ENCODE results near the gene BSX.

The BSX gene

DNA sequence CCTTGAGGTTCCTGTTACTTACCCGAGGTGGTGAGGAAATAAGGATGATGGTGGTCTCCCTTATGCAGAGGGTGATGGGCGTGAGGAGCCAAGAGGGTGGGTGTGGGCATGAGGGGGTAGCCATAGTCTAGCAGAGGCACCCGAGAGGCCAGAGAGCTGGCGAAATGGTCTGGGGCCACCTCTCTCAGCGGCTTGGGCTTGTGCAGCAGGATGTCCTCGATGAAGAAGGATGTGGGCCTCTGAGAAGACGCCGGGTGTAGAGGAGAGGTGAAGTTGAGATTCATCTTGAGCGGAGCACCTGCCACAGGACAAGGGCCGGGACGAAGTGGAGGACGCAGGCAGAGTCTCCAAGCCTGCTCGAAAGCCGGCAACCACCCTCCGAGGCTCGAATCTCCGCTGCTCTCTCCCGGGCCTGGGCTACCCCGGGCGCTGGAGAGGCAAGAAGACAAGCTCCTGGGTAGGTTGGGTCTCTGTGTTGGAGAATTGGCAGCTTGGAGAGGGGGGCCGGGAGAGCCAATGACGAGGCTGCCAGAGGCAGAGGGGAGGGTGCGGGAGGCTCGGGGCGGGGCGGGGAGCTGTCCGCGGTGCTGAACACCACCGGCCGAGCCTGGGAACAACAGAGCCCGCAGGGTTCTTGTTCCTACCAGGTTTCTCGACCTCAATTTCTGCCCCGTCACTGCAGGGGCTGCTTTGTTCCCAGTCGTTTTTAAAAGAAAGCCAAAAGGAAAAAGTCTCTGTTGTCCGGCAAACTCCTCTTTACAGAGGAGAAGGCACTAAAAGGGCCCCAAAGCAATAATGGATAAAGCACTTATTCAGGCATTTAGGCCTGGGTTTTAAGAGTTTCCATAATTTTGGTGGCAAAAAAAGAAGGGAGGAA, at the start of gene BSX:
Gene BSX, minus strand, starts transcription at position 447 of the 877 bp plus-strand sequence. Its CDS starts 163 bp downstream, at position 284.
- peak; percentile 23 to 57 for DNase-seq (ENCODE audit: low read depth in 2 of 2)

DNA sequence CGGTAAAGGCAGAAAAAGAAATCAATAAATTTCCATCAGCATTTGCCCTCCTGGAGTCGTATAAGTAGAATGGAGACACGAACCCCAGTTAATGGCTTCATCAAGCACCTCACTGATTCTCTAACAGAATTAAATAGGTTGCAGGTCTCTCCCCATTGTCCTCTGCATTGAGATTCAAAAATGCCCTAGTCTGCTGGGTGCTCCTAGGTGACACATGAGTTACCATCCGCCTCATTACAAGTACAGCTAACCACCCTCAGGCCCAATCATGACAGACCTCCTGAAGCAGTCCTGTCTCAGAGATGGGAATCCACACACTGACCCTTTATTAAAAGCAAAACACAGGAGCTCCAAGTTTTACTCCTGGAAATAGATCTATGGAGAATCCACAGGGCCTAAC, 48.9 kb upstream of the BSX start:
- no peak for DNase-seq (ENCODE audit: low read depth in 2 of 2)

DNA sequence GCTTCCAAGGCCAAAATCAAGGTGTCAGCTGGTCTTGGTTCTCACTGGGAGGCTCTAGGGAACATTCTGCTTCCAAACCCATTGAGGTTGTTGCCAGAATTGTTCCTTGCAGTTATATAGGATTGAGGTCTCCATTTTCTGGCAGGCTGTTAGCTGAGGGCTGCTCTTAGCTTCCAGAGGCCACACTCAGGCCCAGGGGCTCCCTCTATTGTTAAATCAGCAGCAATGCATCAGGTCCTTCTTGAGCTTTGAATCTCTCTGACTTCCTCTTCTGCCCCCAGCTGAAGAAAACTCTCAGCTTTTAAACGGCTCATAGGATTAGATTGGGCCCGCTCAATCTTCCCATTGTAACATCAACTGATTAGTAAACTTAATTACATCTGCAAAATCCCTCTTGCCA, 39.3 kb upstream of the BSX start:
- peak in 1 of 2 donors; percentile 12 for DNase-seq (ENCODE audit: low read depth in 2 of 2)

DNA sequence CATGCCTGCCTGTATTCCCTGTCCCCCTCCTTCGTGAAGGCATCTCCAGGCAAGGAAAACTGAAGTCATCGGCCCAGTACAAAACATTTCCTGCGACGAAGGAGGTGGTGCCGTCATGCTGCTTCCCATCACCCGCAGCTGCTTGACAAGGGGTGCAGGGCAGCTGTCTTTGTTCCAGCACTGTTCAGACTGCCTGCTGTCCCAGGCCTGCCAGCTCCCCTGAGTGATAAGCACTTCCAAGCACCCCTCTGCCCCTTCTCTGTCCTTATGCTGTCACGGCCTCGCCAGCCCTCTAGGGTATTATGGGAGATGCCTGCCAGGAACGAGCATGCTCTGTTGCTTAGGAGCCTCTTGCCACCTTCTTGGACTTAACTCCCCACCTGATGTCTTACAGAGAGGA, 37.1 kb upstream of the BSX start:
- DNase-seq (ENCODE audit: low read depth in 2 of 2): no peak

DNA sequence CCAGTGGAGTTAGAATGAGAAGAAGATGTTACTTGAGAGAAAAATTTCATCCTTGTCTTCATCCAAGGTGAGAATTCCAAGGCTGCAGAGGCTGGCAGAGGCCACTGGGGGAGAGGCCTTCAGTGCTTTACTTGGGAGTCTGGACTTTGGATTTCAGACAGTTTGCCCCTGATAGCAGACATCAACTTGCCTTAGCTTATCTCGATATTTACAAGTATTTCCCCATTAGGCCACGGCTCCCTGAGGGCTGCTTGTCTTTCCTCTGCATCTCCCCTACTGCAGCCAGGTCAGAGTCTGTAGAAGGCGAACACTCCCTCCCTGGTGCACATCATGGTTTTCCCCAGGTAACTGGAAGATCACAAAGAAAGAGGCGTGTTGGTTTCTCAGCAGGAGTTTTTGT, 29.9 kb upstream of the BSX start:
- no peak for DNase-seq (ENCODE audit: low read depth in 2 of 2)

DNA sequence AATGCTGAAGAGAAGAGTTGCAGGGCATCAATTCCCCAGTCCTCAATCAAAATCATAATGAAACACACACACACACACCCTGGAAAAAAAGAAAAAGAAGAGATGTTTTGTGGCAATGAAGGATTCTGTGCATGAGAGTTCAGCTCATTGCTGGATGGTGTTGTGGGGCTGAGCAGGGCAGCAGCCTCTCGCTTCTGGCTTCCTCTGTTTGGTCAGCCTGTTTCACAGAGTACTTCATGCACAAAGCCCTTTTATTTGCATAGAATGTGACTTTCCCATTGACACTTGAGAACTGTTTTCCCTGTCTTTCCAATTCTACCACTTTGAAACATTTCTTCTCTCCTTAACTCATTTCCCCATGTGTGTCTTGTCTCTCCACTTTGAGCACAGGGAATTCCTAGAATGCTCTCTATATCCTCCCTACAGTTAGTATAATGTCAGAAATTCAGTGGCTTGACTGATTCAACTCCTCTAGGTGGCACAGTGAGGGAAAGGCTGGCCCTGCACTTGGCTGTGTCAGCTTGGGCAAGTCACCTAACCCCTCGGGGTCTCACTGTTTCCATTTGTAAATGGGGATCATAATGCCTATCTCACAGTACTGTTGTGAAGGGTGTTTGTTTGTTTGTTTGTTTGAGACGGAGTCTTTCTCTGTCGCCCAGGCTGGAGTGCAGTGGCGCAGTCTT, 25.4 kb upstream of the BSX start:
- DNase-seq (ENCODE audit: low read depth in 2 of 2): no peak

DNA sequence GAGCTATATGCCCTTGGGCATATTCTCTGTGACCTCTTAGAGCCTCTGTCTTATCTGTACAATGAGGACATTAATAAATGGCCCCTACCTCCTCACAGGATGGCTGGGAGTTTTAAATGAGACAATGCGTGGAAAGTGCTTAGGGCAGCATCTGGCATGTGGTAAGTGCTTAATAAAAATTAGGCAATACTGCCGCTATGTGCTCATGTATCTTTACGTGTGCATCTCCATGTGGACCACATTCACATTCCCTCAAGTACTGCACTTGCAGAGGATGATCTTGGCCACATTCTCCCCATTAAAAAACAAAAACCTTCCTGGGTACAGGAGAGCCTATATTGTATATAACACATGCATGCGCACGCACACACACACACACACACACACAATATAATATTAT, 19.1 kb upstream of the BSX start:
- no peak for DNase-seq (ENCODE audit: low read depth in 2 of 2)

DNA sequence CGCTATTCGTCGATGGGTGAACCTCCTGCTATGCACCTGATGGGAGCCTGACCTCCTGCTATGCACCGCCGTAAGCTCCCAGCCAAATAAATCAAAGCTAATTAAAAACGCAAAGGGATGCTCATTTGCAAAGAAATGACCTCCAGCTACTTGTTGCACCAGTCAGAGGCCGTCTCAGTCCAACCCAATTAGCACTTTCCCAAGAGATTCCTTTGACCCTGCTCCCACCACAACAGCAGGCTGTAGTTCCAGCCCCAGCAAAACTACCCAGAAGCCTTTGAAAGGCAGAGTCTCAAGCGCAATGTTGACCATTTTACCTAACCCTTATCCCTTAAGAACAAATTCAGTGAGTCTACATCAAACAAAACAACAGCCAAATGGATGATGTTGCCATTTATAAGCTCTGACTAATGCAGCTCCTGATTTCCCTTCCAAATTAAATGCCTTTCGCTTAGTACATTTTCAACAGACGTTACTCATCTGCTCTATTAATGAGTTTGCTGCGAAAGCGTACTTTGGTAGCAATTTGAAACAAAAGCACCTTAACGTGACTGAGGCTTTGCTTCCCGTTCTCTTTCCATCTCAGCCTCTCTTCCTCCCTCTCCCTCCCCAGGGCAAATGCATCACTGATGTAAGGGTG, 17.2 kb upstream of the BSX start:
- no peak for DNase-seq (ENCODE audit: low read depth in 2 of 2)

DNA sequence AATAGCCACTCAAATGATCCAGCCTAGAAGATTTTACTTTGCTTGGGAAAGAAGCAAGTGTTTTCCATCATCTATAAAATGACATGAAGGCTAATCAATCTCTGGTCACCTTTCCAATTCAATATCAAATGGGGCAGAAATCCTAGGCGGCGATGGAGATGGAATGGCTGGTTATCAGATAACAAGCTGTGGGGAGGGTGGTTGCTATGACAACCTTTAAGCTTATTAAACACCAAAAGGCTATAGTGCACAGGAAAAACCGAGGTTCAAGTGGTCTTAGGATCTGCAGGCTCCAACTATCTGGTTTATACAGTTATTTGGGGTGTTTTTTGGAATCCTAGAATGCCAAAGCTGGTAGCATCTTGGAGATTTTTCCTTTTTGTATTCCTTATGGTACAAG, 13.9 kb upstream of the BSX start:
- DNase-seq (ENCODE audit: low read depth in 2 of 2): no peak

DNA sequence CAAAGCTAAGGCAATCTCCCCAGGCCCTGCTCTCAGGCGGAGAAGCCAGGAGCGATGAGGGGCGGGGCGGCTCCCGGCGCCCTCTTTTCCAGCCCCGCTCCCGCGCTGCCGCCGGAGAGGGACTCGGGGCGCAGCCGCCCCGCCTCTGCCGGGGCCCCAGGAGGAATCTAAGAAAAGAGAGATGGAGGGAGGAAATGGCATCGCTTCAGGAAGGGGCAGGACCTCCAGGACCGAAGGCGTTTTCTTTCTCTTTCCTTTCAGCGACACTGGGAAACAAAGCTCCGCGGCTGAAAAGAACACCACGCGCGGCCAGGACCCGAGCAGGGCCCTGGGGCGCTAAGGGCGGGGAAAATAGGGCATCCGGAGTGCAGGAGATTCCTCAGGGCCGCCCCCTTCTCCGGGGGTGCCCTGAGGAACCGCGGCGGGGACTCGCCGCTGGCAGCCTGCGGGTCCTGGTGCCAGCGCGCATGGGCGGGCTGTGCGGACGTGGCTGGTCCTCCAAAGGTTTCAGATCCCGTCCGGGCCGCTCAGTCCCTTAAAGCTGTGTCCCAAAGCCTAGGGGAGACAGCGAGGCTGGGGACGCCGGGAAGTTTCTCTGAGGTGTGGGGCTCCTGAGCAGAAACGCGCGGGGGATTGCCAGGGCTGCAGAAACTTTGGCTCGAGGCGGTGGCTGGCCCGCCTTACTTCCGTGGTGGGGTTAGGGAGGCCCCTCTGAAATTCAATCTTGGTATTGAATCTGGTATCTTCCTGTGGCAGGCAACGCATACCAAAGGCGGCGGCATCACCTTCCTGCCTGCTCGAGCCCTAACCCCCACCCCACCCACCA, 2.8 kb upstream of the BSX start:
- no peak for DNase-seq (ENCODE audit: low read depth in 2 of 2)

DNA sequence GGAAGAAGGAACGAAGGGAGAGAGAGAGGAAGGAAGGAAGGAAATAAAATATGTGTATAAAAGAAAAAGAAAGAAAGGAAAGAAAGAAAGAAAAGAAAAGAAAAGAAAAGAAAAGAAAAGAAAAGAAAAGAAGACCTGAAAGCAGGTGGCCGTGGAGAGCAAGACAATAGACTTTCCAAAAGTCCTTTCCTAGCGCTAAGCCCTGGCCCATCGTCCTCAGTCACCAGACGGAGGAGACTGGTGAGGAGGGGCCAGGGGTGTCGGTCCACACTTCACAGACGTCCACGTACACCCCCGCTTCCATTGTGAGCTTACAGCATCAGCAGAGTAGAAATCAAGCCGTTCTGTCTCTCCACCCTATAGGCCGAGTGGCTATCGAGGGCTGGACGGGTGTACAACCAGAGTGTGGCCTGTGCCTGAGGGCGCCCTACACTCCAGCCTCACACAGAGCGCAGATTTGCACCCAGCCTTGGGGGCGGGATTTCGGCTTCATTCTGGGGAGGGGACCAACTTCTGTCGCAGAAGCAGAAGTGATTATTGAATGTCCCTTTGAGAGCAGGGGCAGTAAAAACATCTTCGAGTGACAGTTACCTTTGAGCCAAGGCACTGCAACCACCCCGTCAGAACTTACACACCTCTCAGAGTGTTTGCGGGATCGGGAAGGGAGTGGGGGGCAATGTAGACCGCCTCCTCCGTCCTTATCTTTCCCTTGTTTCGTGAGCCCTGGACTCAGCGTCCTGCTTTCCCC, 2.0 kb upstream of the BSX start:
- DNase-seq (ENCODE audit: low read depth in 2 of 2): no peak

DNA sequence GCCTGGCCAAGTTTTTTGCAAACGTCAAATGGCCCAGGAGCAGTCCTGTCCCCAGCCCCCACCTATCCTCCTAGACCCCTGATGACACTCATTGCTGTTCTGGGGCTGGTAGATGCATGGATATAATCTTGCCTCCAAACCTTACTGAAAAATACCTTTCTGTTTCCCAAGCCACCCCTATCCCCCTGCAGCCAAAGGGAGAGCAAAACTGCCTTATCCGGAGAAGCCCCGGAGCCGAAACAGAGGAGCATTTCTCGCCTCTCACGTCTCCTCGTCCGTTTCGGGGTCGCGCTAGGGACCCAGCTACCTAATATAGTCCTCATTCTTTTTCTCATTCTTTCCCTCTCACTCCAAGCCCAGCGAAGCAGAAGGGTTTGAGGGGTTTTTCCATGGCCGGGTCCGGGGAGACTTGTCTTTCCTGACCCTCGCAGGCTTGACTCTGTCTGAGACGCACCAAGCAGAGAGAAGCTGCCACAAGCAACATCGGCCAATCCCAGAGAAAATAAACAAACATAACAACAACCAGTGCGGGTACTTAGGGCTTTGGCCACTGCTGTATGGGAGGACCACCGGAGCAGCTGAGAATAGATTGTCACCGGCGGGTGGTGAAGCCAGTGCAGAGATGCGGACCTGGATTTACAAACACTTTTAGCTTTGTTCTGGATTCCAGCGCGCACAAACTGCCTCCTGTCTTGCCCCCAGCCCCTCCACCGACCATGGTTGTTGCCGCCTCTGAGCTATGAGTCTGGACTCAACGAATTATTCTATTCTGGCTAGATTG, 1.6 kb downstream of the BSX start:
- DNase-seq (ENCODE audit: low read depth in 2 of 2): no peak

DNA sequence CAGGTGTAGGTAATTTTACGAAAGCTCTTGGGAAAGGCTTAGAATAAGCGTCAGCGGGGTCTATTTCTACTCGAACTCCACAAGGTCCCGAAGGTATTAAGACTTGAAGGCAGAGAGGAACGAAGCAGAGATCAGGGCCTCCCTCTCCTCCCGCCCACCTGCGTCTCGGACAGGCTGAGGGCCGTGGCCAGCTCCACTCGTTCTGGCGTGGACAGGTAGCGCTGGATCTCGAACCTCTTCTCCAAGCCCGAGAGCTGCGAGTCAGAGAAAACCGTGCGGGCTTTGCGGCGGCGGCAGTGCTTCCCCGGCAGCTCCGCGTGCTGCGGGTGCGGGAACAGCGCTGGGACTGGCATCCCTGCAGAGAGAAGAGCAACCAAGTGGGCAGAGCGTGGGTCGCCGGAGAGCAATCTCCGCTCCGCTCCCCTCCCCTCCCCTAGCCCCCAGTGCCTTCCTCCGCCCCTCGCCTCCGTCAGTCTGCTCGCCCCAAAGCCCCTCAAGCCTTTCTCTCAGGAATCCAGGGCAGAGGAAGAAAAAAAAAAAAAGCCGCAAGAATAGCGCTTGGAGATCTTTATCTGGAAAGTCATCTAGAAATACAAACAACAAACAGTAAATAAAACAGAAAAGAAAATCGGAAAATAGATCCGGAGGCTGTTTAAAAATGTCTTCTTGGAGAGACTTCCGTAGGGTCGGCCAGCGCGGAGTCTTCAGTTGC, 2.4 kb downstream of the BSX start:
- DNase-seq (ENCODE audit: low read depth in 2 of 2): no peak

DNA sequence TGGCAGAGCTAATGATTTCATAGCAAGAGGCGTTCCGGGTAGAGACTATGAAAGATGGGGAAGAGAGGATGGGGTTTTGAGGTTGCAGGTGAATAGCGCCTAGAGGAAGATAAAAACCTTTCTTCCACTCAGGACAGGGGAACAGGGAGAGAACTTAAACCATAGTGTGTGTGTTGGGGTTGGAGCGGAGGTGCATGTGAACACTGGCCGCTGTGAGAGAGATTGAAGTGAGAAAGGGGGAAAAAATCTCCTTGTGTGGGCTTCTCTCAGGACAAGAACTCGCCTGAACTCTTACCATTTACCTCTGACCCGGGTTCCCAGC, 3.4 kb downstream of the BSX start:
- DNase-seq (ENCODE audit: low read depth in 2 of 2): no peak

DNA sequence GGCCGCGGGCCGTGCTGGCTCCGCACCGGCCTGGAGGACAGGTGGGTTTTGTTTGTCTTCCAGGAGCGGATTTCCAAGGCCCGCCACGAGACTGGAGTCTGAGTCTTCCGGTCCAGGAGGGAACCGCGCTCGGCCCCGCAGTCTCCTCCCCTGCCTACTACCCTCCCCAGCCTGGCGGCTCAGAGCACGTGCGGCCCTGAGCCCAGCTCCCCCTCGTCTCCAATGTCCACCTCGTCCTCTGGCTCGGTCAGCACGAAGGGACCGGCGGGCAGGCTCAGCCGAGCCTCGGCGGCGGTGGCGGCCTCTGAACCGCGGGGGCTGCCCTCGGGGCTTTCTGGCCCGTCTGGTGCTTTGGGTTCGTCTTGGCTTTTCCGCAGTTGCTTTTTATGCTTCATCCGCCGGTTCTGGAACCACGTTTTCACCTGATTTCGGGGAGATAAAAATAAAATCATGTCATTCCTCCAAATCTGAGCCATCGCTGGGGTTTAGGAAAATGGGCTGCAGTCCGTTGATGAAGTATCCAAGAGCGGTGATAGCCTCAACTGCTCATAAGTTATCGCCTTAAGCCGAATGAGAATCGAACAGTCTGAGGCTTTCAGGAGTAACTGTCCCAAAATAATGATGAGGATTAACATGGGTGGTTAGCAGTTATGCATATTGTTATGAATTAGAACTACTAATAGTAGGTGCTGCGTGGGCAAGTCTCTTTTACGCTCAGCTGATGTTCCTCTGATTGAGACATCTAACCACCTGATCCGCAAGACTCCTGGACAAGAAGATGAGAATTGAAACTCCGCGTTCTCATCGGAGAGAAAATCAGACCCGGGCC, 4.0 kb downstream of the BSX start:
- DNase-seq (ENCODE audit: low read depth in 2 of 2): no peak

DNA sequence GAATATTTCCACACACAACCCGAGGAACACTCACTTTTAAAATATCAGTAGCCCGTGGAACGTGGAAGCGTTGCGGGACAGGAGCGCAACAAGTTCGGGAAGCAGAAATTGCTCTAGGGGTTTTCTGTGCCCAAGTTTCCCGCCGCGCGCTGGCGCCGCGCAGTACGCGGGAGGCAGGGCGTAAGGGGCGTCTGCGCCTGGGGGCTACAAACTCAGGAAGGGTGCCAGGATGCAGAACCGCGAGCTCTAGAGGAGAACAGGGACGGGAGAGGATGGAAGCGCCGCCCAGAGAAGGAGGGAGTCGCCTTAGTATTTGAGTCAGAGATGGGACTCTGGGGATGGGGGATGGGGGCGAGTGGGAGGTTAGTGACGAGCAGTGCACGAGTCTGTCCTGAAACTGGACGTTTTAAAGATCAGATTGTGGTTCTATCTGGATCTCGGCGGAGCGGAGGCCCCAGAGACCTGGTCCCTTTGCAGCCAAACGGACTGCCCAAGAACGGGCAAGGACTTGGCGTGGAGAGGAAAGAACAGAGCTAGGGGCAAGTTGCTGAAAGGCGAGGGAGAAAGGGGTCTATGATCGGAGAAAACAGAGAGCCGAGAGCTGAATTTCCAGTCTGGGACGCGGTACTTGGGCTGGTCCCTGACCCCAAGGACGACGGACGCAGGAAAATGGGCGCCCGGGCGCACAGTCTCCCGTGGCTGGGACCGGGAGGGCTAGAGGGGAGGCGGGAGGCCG, 4.7 kb downstream of the BSX start:
- no peak for DNase-seq (ENCODE audit: low read depth in 2 of 2)

DNA sequence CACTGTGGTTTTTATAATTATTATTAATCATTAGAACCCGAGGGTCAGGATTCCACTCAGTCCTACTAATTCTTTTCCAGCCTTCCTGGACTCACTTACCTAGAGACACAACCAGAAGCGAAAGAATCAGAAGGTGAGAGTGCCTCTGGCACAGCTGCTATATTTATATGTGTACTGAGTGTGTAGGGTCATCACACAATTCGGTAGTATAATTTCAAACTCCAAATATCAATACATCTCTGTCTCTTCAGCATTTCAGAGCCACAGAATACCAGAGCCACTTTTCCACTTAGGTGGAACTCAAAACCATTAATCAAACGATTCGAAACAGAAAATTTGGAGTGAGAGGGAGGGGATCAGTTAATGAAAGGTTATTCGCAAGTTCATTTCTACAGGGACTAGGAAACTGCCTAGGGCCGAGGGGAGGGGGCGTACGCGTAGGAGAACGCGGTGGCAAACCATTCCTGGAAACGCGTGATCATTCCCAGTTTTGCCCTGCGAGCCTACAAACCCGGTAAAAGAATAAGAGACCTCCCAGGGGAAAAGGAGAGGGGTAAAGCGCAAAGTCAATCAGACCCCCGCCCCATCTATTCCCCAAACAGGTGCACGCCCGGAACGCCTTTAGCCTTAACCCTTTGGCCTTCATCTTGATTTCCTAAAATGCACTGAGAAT, 5.4 kb downstream of the BSX start:
- DNase-seq (ENCODE audit: low read depth in 2 of 2): no peak

DNA sequence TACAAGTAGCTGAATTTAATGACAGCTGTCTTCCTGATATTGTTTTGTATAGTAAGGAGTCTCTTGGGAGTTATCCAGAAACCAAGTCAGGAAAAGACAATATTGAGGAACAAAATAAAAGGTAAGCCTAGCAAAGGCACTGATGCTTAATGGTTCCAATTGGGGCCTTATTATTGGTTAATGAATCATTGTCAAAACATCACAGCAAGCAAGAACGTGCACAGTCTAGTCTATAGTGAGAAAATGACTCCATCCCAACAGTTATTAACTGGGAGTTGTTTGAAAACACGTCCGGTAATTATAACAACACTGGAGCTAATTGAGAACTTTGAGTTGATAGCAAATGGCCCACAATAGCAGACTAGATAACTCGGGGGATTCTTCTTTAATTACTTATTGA, 17.7 kb downstream of the BSX start:
- no peak for DNase-seq (ENCODE audit: low read depth in 2 of 2)
